Activated CD8-positive, alpha-beta memory T cell treated with anti-CD3 and anti-CD28 coated beads, Interleukin-2, amount 50 U/mL, for 24 hours (primary cell): Measurements from ENCODE around the gene NPHS1.
"Not testable (repeated sequence)": the region's sequence is repeated elsewhere in the genome, so short reads cannot be mapped to it uniquely, and the experiment has no call there.

ENCODE experiments used
- DNase-seq: peaks from one replicate; pipeline ENCODE4 v3.0.0-alpha.2; 2020; ENCODE audit errors: extremely low read depth

The NPHS1 gene, protein sequence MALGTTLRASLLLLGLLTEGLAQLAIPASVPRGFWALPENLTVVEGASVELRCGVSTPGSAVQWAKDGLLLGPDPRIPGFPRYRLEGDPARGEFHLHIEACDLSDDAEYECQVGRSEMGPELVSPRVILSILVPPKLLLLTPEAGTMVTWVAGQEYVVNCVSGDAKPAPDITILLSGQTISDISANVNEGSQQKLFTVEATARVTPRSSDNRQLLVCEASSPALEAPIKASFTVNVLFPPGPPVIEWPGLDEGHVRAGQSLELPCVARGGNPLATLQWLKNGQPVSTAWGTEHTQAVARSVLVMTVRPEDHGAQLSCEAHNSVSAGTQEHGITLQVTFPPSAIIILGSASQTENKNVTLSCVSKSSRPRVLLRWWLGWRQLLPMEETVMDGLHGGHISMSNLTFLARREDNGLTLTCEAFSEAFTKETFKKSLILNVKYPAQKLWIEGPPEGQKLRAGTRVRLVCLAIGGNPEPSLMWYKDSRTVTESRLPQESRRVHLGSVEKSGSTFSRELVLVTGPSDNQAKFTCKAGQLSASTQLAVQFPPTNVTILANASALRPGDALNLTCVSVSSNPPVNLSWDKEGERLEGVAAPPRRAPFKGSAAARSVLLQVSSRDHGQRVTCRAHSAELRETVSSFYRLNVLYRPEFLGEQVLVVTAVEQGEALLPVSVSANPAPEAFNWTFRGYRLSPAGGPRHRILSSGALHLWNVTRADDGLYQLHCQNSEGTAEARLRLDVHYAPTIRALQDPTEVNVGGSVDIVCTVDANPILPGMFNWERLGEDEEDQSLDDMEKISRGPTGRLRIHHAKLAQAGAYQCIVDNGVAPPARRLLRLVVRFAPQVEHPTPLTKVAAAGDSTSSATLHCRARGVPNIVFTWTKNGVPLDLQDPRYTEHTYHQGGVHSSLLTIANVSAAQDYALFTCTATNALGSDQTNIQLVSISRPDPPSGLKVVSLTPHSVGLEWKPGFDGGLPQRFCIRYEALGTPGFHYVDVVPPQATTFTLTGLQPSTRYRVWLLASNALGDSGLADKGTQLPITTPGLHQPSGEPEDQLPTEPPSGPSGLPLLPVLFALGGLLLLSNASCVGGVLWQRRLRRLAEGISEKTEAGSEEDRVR (N-terminal part only)

DNA sequence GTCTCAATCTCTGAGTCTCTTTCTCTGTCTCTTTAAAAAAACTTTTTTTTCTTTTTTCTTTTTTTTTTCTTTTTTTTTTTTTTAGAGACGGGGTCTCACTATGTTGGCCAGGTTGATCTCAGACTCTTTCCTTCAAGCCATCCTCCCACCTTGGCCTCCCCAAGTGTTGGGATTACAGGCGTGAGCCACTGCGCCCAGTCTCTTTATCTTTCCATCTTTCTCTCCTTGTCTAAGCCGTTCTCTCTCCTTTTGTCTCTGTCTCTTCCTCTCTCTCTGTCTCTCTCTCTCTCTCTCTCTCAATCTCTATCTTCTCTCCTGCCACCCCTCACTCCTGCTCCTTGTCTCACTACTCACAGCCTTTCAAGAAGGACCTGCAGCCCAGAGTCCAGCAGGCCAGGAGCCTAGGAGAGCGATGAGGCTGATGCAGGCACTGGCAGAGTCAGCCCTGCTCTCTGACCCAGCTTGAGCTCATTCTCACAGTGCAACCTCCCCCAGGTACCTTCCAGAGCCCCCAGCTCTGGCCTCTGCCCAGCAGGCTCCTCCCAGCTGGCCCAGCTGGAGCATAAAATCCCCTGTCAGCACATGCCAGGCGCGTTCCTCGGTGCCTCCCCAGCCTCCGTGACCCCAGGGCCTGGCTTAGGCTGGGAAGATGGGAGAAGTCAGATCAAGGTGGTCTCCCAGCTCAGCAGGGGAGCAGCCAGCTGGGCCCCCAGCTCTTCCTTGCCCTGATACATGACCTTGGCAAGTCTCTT is at the start of gene NPHS1:
NPHS1 (minus strand) TSS at position 476 of the 752 bp plus-strand sequence. CDS start 667 bp downstream, outside the sequence.
- DNase-seq, result no peak

DNA sequence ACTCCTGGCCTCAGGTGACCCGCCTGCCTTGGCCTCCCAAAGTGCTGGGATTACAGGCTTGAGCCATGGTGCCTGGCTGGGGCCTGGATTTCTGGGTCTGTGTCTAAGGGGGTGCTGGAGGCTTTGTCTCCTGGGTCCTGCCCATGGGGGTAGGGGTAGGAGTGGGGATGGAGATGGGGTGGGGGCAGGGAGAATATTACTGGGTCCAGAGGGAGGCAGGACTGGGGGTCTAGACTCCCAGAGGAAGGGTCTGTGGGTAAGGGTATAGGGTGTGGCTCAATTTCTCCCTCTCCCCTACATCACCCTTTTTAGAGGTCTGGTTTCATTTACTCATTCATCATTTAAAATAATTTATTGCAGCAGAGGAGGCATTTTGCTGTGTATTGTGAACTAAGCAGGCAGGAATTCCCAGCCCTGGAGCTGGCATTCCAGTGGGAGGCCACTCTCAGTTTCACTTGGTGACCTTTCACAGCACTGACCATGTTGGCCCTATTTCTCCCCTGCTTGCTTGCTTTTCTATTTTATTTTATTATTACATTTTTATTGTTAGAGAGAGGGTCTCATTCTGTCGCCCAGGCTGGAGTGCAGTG is 48.8 kb upstream of the NPHS1 start:
- no peak for DNase-seq

DNA sequence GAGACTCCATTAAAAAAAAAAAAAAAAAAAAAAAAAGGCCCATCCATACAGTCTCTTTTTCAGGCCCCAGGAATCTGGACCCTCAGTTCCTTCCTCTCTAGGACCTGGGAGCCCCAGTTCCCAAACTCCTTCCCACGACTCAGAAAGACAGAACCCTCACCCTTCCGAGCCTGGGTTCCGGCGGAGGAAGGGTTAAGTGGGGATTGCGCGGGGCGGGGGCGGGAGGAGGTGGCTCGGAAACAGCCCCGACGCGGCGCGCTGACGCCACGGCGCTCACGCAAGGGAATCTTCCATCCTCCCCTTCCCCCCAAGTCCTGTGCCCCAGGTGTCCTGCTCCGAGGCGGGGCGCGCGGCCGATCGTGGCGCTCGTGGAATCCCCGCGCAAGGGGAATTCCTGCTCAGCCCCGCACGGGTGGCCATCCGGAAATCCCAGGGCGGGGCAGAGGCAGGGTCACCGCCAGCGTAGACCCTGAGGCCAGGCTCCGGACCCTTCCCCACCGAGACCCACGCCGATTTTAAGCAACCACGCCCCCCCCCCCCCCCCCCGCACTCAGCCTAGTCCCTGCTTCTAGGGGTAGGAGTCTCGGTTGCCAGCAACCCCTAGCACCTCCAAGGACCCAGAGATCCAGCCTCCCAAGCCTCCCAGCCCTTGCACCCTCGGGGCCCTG is 47.4 kb upstream of the NPHS1 start:
- peak; percentile 57 for DNase-seq

DNA sequence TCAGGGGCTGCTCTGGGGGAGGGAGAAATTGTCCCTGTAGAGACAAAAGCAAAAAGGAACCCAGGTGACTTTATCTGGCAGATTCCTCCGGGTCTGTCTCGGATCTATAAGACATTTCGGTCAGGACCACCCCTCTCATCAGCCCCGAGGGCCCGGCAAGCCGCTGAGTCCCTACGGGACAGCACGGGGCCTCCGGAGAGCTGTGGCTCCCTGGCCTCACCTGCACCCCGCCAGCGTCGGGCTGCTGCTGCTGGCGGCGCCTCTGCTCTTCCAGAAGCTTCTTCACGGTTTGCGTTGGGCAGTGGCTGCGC is 46.1 kb upstream of the NPHS1 start:
- no peak for DNase-seq

DNA sequence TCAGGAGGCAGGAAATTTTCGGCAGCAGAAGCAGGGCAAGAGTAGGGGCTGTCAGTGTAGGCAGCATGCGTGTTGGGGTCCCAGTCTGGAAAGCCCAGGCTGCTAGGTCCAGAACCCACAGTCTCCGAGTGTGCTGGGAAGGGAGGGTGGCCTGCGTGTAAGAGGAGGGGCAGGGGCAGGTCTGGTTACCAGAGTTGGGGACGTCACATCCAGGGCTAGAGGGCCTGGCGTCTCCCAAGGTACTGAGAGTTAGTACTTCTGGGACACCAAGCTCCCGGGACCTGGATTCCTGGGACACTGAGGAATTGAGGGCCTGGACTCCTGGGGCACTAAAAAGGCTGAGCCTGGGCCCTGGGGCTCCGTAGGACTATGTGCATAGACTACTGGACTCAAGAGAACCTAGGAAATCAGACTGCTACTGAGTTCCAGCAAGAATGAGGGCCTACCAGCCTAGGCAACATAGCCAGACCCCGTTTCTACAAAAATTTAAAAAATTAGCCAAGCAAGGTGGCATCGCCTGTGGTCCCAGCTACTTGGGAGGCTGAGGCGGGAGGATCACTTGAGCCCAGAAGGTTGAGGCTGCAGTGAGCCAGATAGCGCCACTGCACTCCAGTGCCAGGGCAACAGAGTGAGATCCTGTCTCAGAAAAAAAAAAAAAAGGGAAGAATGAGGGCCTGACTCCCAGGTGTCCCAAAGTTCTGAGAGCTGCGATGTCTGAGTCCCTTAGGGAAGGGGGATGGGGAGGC is 45.6 kb upstream of the NPHS1 start:
- DNase-seq, result no peak

DNA sequence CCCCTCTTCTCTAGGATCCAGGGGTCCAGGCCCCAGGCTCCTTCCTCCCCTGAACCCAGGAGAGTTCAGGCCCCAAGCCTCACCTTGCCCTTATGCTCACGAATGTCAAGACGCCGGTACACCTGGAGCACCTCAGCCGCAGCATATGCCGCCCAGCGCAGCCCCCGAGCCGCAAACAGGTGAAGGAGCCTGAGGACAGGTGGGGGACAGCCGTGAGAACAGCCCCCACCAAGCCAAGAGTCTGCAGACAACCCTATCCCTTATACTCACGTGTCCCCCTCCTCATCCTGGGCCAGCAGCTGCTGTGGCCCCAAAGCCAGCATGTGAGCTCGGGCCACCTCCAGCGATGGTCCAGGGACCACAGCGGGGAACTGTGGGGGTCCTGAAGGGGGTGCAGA is 44.3 kb upstream of the NPHS1 start:
- no peak for DNase-seq

DNA sequence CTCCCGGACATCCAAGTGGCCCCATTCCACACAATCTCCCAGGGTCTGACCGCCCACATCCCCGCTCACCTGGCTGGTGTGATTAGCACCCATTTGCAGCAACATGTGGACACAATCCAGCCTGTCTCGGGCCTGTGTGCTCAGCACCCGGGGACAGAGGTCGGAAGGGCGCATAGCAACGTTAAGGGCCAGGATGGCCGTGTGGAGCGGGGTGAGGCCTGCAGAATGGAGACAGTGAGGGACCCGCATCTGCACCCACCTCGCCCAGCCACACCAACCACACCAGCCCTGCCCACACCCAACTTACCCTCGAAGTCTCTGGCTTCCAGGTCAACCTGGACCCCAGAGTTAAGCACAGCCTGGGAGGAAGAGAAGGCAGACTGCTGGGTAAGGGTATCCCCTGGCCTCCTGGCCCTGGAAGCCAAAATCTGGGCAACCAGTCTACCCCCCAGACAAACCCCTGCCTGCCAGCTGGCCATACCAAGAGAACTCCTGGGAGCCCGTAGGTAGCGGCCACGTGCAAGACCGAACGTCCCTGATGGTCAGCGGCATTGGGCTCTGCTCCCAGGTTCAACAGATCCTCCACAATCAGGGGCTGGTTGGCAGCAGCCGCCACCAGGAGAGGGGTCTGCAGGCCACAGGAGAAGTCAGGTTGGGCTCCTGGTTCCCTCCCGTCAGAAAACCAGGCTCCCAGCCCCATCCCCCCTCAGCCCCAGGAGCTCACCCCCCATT is 43.8 kb upstream of the NPHS1 start:
- no peak for DNase-seq

DNA sequence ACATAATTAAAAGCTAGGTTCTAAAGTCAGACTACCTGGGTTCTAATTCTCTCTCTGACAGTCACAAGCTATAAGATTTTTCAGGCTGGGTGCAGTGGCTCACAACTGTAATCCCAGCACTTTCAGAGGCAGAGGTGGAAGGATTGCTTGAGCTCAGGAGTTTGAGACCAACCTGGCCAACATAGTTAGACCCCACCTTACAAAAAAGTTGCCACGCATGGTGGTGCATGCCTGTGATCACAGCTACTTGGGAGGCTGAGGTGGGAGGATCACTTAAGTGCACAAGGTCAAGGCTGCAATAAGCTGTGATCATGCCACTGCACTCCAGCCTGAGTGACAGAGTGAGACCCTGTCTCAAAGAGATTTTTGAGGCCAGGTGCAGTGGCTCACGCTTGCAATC is 42.0 kb upstream of the NPHS1 start:
- no peak for DNase-seq

DNA sequence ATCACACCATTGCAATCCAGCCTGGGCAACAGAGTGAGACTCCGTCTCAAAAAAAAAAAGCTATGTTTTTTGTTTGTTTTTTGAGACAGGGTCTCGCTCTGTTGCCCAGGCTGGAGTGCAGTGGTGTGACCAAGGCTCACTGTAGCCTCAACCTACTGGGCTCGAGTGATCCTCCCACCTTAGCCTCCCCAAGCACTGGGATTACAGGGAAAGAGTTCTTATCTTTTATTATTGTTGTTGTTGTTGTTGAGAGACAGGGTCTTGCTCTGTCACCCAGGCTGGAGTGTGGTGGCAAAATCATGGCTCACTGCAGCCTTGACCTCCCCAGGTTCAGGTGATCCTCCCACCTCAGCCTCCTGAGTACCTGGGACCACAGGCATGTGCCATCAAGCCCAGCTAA is 39.5 kb upstream of the NPHS1 start:
- not testable (repeated sequence) for DNase-seq

DNA sequence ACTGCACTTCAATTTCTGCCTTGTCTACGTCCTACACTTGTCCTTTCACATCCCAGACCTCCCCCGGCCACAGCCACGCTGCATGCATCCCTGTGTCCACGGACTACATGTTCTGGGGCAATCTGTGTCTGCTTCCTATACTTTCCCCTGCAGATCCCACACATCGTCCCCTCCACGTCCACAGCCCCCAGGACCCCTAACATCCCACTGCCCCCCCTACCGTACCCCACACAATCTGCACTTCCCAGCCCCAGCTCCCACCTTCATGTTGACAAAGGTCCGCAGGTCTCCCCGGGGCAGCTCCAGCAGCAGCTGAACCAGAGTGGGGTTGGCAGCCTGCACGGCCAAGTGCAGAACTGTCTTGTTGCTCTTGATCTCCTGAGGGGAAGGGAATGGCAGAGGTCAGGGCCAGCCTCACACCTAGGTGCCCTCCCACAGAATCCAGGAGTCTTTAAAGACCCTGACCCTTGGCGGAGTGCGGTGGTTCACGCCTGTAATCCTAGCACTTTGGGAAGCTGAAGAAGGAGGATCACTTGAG is 37.9 kb upstream of the NPHS1 start:
- no peak for DNase-seq

DNA sequence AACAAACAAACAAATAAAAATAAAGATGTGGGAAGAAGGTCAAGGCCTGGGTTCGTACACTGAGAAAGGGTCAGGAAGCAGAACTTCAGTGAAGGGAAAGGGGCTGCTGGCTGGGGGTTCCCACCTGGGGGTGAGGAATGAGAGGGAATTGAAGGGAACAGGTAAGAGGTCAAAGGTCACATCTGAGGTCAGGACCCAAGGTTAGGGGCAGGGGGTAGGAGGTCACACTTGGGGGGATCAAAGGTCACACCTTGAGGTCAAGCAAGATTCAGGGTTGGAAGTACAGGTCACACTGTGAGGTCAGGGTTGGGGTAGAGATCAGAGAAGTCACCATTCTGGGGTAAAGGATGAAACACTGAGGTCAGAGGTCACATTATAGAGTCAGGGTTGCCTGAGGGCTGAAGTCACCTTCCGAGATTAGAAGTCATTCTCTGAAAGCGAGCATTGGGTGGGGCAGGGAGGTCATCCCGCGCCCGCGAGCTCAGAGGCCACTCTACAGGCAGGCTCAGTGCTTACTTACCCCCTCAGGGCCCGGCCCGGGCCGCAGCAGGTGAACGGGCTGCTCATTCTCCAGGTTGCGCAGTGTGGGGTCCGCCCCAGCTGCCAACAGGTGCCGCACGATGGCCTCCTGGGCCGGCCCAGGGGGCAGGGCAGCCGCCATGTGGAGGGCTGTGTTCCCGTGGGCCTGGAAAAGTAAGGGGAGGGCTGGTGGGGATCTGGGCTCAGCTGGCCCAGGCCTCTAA is 37.2 kb upstream of the NPHS1 start:
- no peak for DNase-seq

DNA sequence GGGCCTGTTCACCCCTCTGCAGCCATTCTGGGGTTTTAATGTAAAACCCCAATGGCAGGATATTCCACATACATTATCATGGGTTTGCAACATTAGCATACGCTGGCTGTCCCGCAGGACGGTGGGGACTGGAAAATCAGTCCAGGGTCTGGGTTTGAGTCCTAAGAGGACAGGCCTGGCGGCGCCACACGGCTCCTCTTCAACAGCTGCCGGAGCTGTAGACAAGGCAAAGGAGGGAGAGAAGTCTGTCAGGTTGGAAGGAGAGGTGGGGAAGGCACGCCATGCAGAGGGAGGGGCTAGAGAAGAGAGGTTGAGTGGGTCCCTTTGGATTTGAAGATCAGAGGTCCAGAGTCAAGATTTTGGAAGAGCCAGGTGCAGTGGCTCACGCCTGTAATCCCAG is 36.1 kb upstream of the NPHS1 start:
- no peak for DNase-seq

DNA sequence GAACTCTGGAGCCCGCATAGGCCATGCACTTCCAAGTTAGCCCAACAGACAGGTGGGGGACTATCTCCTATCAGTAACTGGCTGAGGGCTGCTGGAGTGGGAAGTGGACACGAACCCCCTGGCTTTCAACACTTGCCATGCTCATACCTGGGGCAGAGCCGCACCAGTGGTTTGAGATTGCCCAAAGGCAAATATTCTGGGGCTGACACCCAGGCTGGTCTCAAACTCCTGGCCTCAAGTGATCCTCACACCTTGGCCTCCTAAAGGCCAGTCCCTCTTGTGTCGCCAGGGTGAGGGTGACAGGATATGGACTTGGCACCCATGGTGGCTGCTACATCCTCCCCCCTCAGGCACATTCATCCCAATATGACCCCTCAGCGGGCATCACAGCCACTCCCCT is 34.9 kb upstream of the NPHS1 start:
- DNase-seq, result no peak

DNA sequence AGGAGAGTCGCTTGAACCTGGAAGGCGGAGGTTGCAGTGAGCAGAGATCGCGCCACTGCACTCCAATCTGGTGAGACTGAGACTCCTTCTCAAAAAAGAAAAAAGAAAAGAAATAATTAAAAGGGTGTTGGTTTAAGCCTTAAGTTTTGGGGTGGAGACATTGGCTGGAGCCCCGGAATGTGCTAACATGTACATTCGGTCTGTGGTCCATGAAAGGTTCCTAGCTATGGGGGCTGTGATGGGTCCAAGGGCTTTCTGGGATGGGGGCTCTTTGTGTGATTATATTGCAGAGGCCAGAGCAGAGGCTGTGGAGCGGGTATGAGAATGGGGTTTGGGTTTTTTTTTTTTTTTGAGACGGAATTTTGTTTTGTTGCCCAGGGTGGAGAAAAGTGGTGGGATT is 33.6 kb upstream of the NPHS1 start:
- no peak for DNase-seq

DNA sequence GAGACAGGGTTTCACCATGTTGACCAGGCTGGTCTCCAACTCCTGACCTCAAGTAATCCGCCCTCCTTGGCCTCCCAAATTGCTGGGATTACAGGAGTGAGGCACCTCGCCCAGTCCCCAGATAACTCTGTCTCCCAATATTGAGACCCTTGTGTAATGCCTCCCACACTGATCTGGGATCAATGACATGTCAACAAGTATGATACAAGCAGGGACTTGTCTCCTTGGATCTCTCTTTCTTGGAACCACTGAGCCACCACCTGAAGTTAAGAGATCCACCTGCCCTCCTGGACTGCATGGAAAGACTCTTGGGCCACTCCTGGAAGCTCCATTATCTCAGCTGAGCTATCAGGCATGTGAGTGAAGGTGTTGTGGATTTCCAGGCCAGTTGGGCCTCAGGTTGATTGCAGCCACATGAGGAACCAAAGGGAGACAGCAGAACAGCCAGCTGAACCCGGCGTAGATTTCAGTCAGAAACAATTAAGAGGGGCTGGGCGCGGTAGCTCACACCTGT is 33.0 kb upstream of the NPHS1 start:
- no peak for DNase-seq

DNA sequence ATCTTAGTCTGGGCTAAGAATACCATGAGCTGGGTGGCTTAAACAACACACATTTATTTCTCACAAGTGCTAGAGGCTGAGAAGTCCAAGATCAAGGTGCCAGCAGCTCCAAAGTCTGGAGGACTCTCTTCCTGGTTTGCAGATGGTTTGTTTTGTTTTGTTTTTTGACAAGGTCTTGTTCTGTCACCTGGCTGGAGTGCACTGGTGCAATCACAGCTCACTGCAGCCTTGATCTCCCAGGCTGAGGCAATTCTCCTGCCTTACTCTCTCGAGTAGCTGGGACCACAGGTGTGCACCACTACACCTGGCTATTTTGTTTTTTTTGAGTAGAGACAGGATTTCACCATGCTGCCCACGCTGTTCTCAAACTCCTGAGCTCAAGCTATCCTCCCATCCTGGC is 31.6 kb upstream of the NPHS1 start:
- no peak for DNase-seq

DNA sequence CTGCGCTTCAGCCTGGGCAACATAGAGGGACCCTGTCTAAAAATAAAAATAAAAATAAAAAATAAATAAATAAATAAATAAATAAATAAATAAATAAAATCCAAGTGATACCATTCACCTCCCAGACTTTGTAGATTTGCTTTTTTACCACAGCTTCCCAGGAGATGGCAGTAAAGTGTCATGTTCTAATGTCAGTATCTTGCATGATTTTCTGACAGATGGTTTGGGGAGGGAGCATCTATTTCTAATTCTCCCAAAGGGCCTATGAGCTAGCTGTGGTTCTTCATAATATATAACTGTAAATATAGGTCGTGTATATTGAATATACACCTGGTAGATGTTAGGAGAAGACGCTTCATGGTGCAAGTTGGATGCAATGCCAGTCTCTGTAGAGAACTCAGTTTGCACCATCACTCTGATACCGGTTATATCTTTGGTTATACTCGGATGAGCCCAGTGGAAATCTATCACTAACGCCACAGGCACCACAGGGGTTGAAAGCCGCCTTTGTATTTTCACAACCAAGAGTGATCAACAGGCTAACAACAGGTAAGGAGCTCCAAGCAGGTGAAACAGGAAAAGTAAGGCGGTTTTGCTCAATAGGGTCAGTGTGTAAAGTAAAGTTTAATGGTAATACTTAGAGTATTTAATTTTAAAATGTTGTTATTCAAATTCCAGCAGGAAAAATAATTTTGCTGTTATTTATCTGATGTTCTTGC is 30.0 kb upstream of the NPHS1 start:
- no peak for DNase-seq
